Gastroesophageal sphincter (tissue), 4 donors: Measurements from ENCODE around the gene ROR1. TPM values are rescaled to one million over a fixed set of nuclear protein-coding genes. Genes with fewer than 3 reads are reported as not detected.

ENCODE experiments used
- ATAC-seq: fragments of 150-250 bp; one replicate; pipeline ENCODE4 v1.9.1; 2016; ENCODE audit warnings: mild to moderate bottlenecking, moderate library complexity
- H3K27ac ChIP-seq, 4 donors: fragments of 200-600 bp; sonication (generic) in 3 of 4; 1 replicate in 3 of 4; 2 replicates in 1 of 4; pipeline ENCODE4 v1.5.1; 2016 to 2019
- H3K27me3 ChIP-seq: fragments of 200-600 bp; sonication (generic); one replicate; pipeline ENCODE4 v1.5.1; 2019
- H3K36me3 ChIP-seq, 2 donors: fragments of 200-600 bp; sonication (generic); one replicate each; pipeline ENCODE4 v1.5.1; 2019; ENCODE audit warnings: control low read depth in 1 of 2
- H3K4me1 ChIP-seq, 3 donors: fragments of 200-600 bp; sonication (generic); 1 replicate in 2 of 3; 2 replicates in 1 of 3; pipeline ENCODE4 v1.5.1; 2016 to 2019; ENCODE audit warnings: control low read depth in 2 of 3
- H3K4me3 ChIP-seq, 2 donors: fragments of 200-600 bp; sonication (generic); one replicate each; pipeline ENCODE4 v1.5.1; 2019; ENCODE audit warnings: mild to moderate bottlenecking in 1 of 2, moderate library complexity in 1 of 2
- H3K9me3 ChIP-seq, 3 donors: fragments of 200-600 bp; sonication (generic); one replicate each; pipeline ENCODE4 v1.5.1; 2017 to 2019; ENCODE audit warnings: control low read depth in 2 of 3
- CTCF ChIP-seq, 4 experiments: fragments of 200-600 bp in 2 of 4; fragments of 450-650 bp in 2 of 4; sonication (generic) in 1 of 4; IDR thresholded peaks; one replicate each; pipeline ENCODE4 v1.5.1; 2017 to 2019; ENCODE audit warnings: antibody characterized with exemption in 4 of 4, mild to moderate bottlenecking in 2 of 4, moderate library complexity in 2 of 4
- EP300 ChIP-seq: sonication (generic); formaldehyde crosslinking; IDR thresholded peaks from one replicate; pipeline ENCODE4 v1.6.1; 2017; ENCODE audit warnings: antibody characterized with exemption, mild to moderate bottlenecking
- POLR2A ChIP-seq, 2 donors: fragments of 450-650 bp; IDR thresholded peaks; one replicate each; pipeline ENCODE4 v1.6.1; 2017; ENCODE audit warnings: antibody characterized with exemption in 2 of 2, mild to moderate bottlenecking in 2 of 2, moderate library complexity in 1 of 2
- POLR2AphosphoS5 ChIP-seq: sonication (generic); formaldehyde crosslinking; IDR thresholded peaks from one replicate; pipeline ENCODE4 v1.6.1; 2017; ENCODE audit warnings: antibody characterized with exemption
- WGBS, 2 donors: methylation state at CpG; one replicate each; pipeline ENCODE4 v1.1.5; 2018; ENCODE audit warnings: low coverage in 1 of 2; 5-methylcytosine and 5-hydroxymethylcytosine counted together
- total RNA-seq, 4 donors: library from RNA; depleted of rRNA; stranded (reverse); fragments of >200 nt; gene quantifications; one replicate each; pipeline ENCODE4 v1.1.0, GENCODE V29; 2016

Gene ROR1
- total RNA-seq, 4 donors from 2014 or later: 5.0 to 38.0 (median 8.3) TPM

GRCh38 chr1:63772201-63772600 is 1.6 kb upstream of the ROR1 start:
- H3K36me3 ChIP-seq: no peaks in the 10 kb centered on the region

GRCh38 chr1:63772876-63773275 is 941 bp upstream of the ROR1 start:
- Histone ChIP-seq H3K9me3 (no peaks in the 10 kb centered on the region), H3K36me3 (no peaks in the 10 kb centered on the region), H3K4me3 (no peak overlapping the region), H3K4me1 (peaks cover 0 to 38% (median 0%) of the 10 kb centered on the region in 3 donors), H3K27ac (no peak overlapping the region), H3K27me3 (peaks cover 3% of the 10 kb centered on the region)
- 66% methylated on average over 2 of the region's 2 CpGs; no CpG with 5 or more reads in 1 of the 2 donors for WGBS, 2 donors
- TF ChIP-seq POLR2AphosphoS5 (no peak), POLR2A (IDR thresholded peaks at IDR 0.05) (no peak), EP300 (no peak), CTCF (IDR thresholded peaks at IDR 0.05) (no peak)
- ATAC-seq: no peak

More at GRCh38 chr1:63772201-63772600, 1.6 kb upstream of the ROR1 start:
- peaks cover 3% of the 10 kb centered on the region for H3K27me3 ChIP-seq
- peaks cover 0 to 37% (median 0%) of the 10 kb centered on the region in 3 donors for H3K4me1 ChIP-seq
- whole genome bisulfite sequencing, 2 donors: 96 to 100% methylated on average over 2 to 3 of the region's 3 CpGs
- TF ChIP-seq CTCF (IDR thresholded peaks at IDR 0.05): no peak
- no peak for TF ChIP-seq POLR2AphosphoS5
- no peak for TF ChIP-seq EP300
- TF ChIP-seq POLR2A (IDR thresholded peaks at IDR 0.05): no peak
- no peak for ATAC-seq
- H3K9me3 ChIP-seq: no peaks in the 10 kb centered on the region
- no peak overlapping the region for H3K4me3 ChIP-seq
- H3K27ac ChIP-seq: no peak overlapping the region

- H3K4me3 ChIP-seq: peak overlapping the region; percentile 40 to 81
- H3K27me3 ChIP-seq: peaks cover 3% of the 10 kb centered on the region
- H3K27ac ChIP-seq: peak overlapping the region in 3 of 4 donors; percentile 82 to 89 (median 83)
- H3K9me3 ChIP-seq: no peaks in the 10 kb centered on the region
- no peak for TF ChIP-seq POLR2A (IDR thresholded peaks at IDR 0.05)
- no peak for TF ChIP-seq CTCF (IDR thresholded peaks at IDR 0.05)
- TF ChIP-seq EP300: no peak
- no peak for TF ChIP-seq POLR2AphosphoS5
- peak; percentile 23 for ATAC-seq
- H3K36me3 ChIP-seq: no peaks in the 10 kb centered on the region
- 10 to 14% methylated on average over 5 to 7 of the region's 9 CpGs for WGBS, 2 donors
- H3K4me1 ChIP-seq: peaks cover 0 to 44% (median 0%) of the 10 kb centered on the region in 3 donors
Observed at GRCh38 chr1:63773496-63773814, 362 bp upstream of the ROR1 start.

- Histone ChIP-seq H3K27ac (peak overlapping the region in 3 of 4 donors; percentile 82 to 89 (median 83)), H3K4me1 (peaks cover 0 to 56% (median 0%) of the 10 kb centered on the region in 3 donors), H3K9me3 (no peaks in the 10 kb centered on the region), H3K4me3 (peak overlapping the region; percentile 40 to 81), H3K27me3 (no peaks in the 10 kb centered on the region), H3K36me3 (no peaks in the 10 kb centered on the region)
- 0 to 2% methylated on average over 3 to 19 of the region's 72 CpGs for WGBS, 2 donors
- ATAC-seq: peak; percentile 43
- peak; percentile 14 for TF ChIP-seq POLR2AphosphoS5
- TF ChIP-seq CTCF (IDR thresholded peaks at IDR 0.05): peak in 1 of 4 experiments; percentile 7
- TF ChIP-seq EP300: no peak
- no peak for TF ChIP-seq POLR2A (IDR thresholded peaks at IDR 0.05)
Observed at GRCh38 chr1:63774617-63775417, 1.0 kb downstream of the ROR1 start.
